K562 (cell line): ENCODE data around the gene HDHD3. TPM values are rescaled to one million over a fixed set of nuclear protein-coding genes. Genes with fewer than 3 reads are reported as not detected.
A peak's percentile ranks its signal among the peaks of the same experiment; 100 is the strongest.

Experiments
- ELF4 ChIP-seq: fragments of 450-650 bp; formaldehyde crosslinking; IDR thresholded peaks from 2 replicates; pipeline ENCODE4 v1.4.0; 2022; ENCODE audit warnings: missing genetic modification characterization
- FOXK2 ChIP-seq, 2 experiments: fragments of 450-650 bp; IDR thresholded peaks in 1 of 2; conservative IDR thresholded peaks in 1 of 2; 2 replicates each; pipeline ENCODE4 v1.6.1; 2016; ENCODE audit warnings: low read depth in 2 of 2, mild to moderate bottlenecking in 1 of 2
- MAZ ChIP-seq, 2 experiments: fragments of 450-650 bp in 1 of 2; sonication (generic) in 1 of 2; formaldehyde crosslinking; IDR thresholded peaks in 1 of 2; conservative IDR thresholded peaks in 1 of 2; 2 replicates each; pipeline versions ENCODE4 v1.4.0 to v1.5.0; 2020; ENCODE audit warnings: mild to moderate bottlenecking in 1 of 2, missing genetic modification reagents in 1 of 2
- NCOA1 ChIP-seq: fragments of 450-650 bp; IDR thresholded peaks from 2 replicates; pipeline ENCODE4 v1.6.1; 2016; ENCODE audit warnings: low read depth
- SMARCB1 ChIP-seq: IDR thresholded peaks from 2 replicates; pipeline ENCODE4 v1.6.1; 2011; ENCODE audit warnings: improper control_type of control experiment, low read depth; ENCODE audit not compliant: insufficient read length
- SRSF1 ChIP-seq: fragments of 200-400 bp; formaldehyde crosslinking; IDR thresholded peaks from 2 replicates; pipeline ENCODE4 v1.6.1; 2017; ENCODE audit warnings: mild to moderate bottlenecking, low read depth, low read length, moderate library complexity
- polyA plus RNA-seq, 8 experiments: library from polyadenylated mRNA; depleted of rRNA in 4 of 8; stranded (reverse) in 5 of 8; unstranded in 3 of 8; fragments of >200 nt; fragmentation: Nextera tagmentation in 2 of 8; fragmentation: Illumina TruSeq in 1 of 8; extraction: Ambion mirVana in 2 of 8; extraction: Trizol in 1 of 8; gene quantifications; 2 replicates each; pipeline versions ENCODE4 v1.2.1 to v1.2.3, GENCODE V29; 2011 to 2014; ENCODE audit warnings: inconsistent platforms in 1 of 8, missing spikeins in 1 of 8
- total RNA-seq, 7 experiments: library from RNA; depleted of rRNA in 6 of 7; stranded (reverse); fragments of >200 nt in 6 of 7; fragmentation: Illumina TruSeq in 2 of 7; extraction: Trizol in 2 of 7; gene quantifications; 2 replicates each; pipeline versions ENCODE4 v1.2.1 to v1.2.3, GENCODE V29; 2011 to 2021; ENCODE audit warnings: low replicate concordance in 1 of 7
- TF ChIP-seq, protein P1 (sequence below): fragments of 450-650 bp; IDR thresholded peaks from 2 replicates; pipeline ENCODE4 v1.6.1; 2016; ENCODE audit warnings: mild to moderate bottlenecking
- TF ChIP-seq, protein P2 (sequence below): sonication (generic); formaldehyde crosslinking; IDR thresholded peaks from 2 replicates; pipeline ENCODE4 v1.8.0; 2022; ENCODE audit warnings: missing genetic modification reagents, mild to moderate bottlenecking, moderate library complexity, borderline replicate concordance
- TF ChIP-seq, protein P3 (sequence below), 2 experiments: fragments of 450-650 bp in 1 of 2; sonication (generic) in 1 of 2; formaldehyde crosslinking in 1 of 2; IDR thresholded peaks; 2 replicates each; pipeline versions ENCODE4 v1.7.1 to v1.9.0; 2016 to 2022; ENCODE audit warnings: inconsistent platforms in 1 of 2, mild to moderate bottlenecking in 1 of 2, missing genetic modification reagents in 1 of 2
- TF ChIP-seq, protein P4 (sequence below), 2 experiments: fragments of 250-450 bp in 1 of 2; fragments of 450-650 bp in 1 of 2; sonication (Bioruptor Pico) in 1 of 2; IDR thresholded peaks; 2 replicates each; pipeline versions ENCODE4 v1.6.1 to v1.8.0; 2016 to 2021; ENCODE audit warnings: mild to moderate bottlenecking in 2 of 2, moderate library complexity in 2 of 2, missing compliant biosample characterization in 1 of 2, missing genetic modification characterization in 1 of 2
- TF ChIP-seq, protein P5 (sequence below): fragments of 450-650 bp; conservative IDR thresholded peaks from 2 replicates; pipeline ENCODE4 v1.6.1; 2016; ENCODE audit warnings: missing genetic modification characterization, low read depth, mild to moderate bottlenecking, missing compliant biosample characterization, moderate library complexity

HDHD3 gene
- total and polyA plus RNA-seq, 9 of the 15 experiments (the other 6 are each of a cell fraction or from before 2014, with no cell fraction given) = 1.1 to 19.1 (median 10.9) TPM

DNA sequence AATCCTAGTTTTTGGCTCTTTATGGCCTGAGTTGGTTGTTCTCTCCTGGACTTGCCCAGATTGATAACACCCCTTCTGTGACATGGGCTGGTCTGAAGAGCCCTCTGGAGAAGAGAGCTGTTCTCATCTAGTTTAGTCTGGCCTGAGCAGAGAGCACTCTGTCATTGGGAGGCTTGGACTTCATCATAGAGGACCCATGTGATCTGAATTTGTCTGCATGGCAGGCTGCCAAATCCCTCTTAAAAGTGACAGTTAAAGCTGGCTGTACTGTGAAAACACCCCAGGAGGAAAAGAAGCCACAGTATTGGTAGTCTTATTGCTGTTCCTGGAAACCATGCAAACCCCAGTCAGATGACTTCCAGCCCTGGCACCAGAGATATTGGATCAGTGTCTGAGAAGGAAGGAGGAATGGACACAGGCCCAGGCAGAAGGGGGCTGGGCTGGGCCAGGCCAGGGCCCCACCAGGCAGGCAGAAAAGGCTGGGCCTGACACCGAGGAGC, 33.0 kb downstream of the HDHD3 start (continued):
- TF ChIP-seq, protein P1, sequence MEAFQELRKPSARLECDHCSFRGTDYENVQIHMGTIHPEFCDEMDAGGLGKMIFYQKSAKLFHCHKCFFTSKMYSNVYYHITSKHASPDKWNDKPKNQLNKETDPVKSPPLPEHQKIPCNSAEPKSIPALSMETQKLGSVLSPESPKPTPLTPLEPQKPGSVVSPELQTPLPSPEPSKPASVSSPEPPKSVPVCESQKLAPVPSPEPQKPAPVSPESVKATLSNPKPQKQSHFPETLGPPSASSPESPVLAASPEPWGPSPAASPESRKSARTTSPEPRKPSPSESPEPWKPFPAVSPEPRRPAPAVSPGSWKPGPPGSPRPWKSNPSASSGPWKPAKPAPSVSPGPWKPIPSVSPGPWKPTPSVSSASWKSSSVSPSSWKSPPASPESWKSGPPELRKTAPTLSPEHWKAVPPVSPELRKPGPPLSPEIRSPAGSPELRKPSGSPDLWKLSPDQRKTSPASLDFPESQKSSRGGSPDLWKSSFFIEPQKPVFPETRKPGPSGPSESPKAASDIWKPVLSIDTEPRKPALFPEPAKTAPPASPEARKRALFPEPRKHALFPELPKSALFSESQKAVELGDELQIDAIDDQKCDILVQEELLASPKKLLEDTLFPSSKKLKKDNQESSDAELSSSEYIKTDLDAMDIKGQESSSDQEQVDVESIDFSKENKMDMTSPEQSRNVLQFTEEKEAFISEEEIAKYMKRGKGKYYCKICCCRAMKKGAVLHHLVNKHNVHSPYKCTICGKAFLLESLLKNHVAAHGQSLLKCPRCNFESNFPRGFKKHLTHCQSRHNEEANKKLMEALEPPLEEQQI = no peak; the same call in 1 of the 2 replicates
- TF ChIP-seq MAZ (CRISPR knock-in tag; conservative IDR thresholded peaks at IDR 0.05 in 1 of 2, IDR thresholded peaks at IDR 0.05 in 1 of 2) (peak in 1 of 2 experiments; percentile 43; a peak in 1 of 4 replicates), ELF4 (CRISPR knock-in tag) (no peak), FOXK2 (conservative IDR thresholded peaks at IDR 0.05 in 1 of 2, IDR thresholded peaks at IDR 0.05 in 1 of 2; ENCODE audit: low read depth in 2 of 2) (peak; percentile 62 to 81), NCOA1 (0 out of 2 replicates have a peak, but pooled peaks have one; percentile 28), SMARCB1 (no peak), SRSF1 (no peak)
- TF ChIP-seq, protein P2, sequence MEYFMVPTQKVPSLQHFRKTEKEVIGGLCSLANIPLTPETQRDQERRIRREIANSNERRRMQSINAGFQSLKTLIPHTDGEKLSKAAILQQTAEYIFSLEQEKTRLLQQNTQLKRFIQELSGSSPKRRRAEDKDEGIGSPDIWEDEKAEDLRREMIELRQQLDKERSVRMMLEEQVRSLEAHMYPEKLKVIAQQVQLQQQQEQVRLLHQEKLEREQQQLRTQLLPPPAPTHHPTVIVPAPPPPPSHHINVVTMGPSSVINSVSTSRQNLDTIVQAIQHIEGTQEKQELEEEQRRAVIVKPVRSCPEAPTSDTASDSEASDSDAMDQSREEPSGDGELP = peak; percentile 27; the same call in 1 of the 2 replicates
- TF ChIP-seq, protein P3, sequence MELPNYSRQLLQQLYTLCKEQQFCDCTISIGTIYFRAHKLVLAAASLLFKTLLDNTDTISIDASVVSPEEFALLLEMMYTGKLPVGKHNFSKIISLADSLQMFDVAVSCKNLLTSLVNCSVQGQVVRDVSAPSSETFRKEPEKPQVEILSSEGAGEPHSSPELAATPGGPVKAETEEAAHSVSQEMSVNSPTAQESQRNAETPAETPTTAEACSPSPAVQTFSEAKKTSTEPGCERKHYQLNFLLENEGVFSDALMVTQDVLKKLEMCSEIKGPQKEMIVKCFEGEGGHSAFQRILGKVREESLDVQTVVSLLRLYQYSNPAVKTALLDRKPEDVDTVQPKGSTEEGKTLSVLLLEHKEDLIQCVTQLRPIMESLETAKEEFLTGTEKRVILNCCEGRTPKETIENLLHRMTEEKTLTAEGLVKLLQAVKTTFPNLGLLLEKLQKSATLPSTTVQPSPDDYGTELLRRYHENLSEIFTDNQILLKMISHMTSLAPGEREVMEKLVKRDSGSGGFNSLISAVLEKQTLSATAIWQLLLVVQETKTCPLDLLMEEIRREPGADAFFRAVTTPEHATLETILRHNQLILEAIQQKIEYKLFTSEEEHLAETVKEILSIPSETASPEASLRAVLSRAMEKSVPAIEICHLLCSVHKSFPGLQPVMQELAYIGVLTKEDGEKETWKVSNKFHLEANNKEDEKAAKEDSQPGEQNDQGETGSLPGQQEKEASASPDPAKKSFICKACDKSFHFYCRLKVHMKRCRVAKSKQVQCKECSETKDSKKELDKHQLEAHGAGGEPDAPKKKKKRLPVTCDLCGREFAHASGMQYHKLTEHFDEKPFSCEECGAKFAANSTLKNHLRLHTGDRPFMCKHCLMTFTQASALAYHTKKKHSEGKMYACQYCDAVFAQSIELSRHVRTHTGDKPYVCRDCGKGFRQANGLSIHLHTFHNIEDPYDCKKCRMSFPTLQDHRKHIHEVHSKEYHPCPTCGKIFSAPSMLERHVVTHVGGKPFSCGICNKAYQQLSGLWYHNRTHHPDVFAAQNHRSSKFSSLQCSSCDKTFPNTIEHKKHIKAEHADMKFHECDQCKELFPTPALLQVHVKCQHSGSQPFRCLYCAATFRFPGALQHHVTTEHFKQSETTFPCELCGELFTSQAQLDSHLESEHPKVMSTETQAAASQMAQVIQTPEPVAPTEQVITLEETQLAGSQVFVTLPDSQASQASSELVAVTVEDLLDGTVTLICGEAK (IDR thresholded peaks at IDR 0.05) = no peak
- TF ChIP-seq, protein P3 (CRISPR knock-in tag; IDR thresholded peaks at IDR 0.05) = no peak
- TF ChIP-seq, protein P4, sequence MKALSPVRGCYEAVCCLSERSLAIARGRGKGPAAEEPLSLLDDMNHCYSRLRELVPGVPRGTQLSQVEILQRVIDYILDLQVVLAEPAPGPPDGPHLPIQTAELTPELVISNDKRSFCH (CRISPR knock-in tag; IDR thresholded peaks at IDR 0.05) = no peak
- TF ChIP-seq, protein P4 (tag; IDR thresholded peaks at IDR 0.05) = no peak
- TF ChIP-seq, protein P5, sequence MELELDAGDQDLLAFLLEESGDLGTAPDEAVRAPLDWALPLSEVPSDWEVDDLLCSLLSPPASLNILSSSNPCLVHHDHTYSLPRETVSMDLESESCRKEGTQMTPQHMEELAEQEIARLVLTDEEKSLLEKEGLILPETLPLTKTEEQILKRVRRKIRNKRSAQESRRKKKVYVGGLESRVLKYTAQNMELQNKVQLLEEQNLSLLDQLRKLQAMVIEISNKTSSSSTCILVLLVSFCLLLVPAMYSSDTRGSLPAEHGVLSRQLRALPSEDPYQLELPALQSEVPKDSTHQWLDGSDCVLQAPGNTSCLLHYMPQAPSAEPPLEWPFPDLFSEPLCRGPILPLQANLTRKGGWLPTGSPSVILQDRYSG (tag) = peak; percentile 40; the same call in 1 of the 2 replicates
